ENCODE results near the gene HOMER3. TPM values are rescaled to one million over a fixed set of nuclear protein-coding genes. Genes with fewer than 3 reads are reported as not detected.

HOMER3 gene
- total RNA-seq, 1 experiment from 2014 or later: 58.9 TPM

GRCh38 chr19:18948075-18948975, 7.3 kb upstream of the HOMER3 start:
- H3K4me3 ChIP-seq (ENCODE audit: low read depth in 2 of 2, low read length in 2 of 2): no peak overlapping the region
- no peaks in the 10 kb centered on the region for H3K27me3 ChIP-seq (ENCODE audit: control insufficient read depth, insufficient read depth, low read length)
- H3K4me1 ChIP-seq (ENCODE audit: control insufficient read depth, insufficient read depth, low read length): peaks cover 2% of the 10 kb centered on the region; the same call in 1 of the 2 replicates
- no TSS peak for BruUV-seq (replicated peaks)
- TF ChIP-seq REST (IDR thresholded peaks at IDR 0.05; ENCODE audit: insufficient read depth in 1 of 2, low read depth in 2 of 2, low read length in 1 of 2): no peak
- no peak for TF ChIP-seq POLR2AphosphoS5 (IDR thresholded peaks at IDR 0.05; ENCODE audit: low read depth, low read length)
- DNase-seq (ENCODE audit: low read depth, low spot score) (no peak), ATAC-seq (0 out of 2 replicates have a peak, but pooled peaks have one; percentile 24)
- intact Hi-C loops (cut with micrococcal nuclease; ENCODE audit: unreplicated experiment) (no loop called here), in situ Hi-C loops (cut with HindIII; ENCODE audit: low pct_unique_long_range_greater_than_20kb, low sequenced_read_pairs) (no loop called here)
- no peaks in the 10 kb centered on the region for H3K9me3 ChIP-seq (ENCODE audit: control insufficient read depth, insufficient read depth, low read depth, low read length)
- no peak overlapping the region for H3K27ac ChIP-seq (ENCODE audit: low read length)
- CTCF ChIA-PET: no interaction called here
- POLR2A ChIA-PET: no interaction called here
- no peaks in the 10 kb centered on the region for H3K36me3 ChIP-seq (ENCODE audit: control insufficient read depth, insufficient read depth, low read length)

GRCh38 chr19:18946918-18947317, 5.9 kb upstream of the HOMER3 start:
- ChIA-PET POLR2A (no interaction called here), CTCF (interaction anchor here (0.6 kb wide), 1 partner anchor 242 kb away, joined by 6 read pairs; no protein-coding TSS in a partner anchor)
- TF ChIP-seq TCF7L2 (IDR thresholded peaks at IDR 0.05; ENCODE audit: low read depth, low read length): no peak
- no peak for TF ChIP-seq CTCF (IDR thresholded peaks at IDR 0.05)
- Histone ChIP-seq H3K4me3 (ENCODE audit: low read depth in 2 of 2, low read length in 2 of 2) (no peak overlapping the region), H3K27me3 (ENCODE audit: control insufficient read depth, insufficient read depth, low read length) (no peaks in the 10 kb centered on the region), H3K9me3 (ENCODE audit: control insufficient read depth, insufficient read depth, low read depth, low read length) (no peaks in the 10 kb centered on the region), H3K27ac (ENCODE audit: low read length) (no peak overlapping the region), H3K4me1 (ENCODE audit: control insufficient read depth, insufficient read depth, low read length) (peaks cover 2% of the 10 kb centered on the region; the same call in 1 of the 2 replicates), H3K36me3 (ENCODE audit: control insufficient read depth, insufficient read depth, low read length) (no peaks in the 10 kb centered on the region)
- intact Hi-C loops (cut with micrococcal nuclease; ENCODE audit: unreplicated experiment): no loop called here
- ATAC-seq: no peak
- BruUV-seq (replicated peaks): no TSS peak
- in situ Hi-C loops (cut with HindIII; ENCODE audit: low pct_unique_long_range_greater_than_20kb, low sequenced_read_pairs): no loop called here
- no peak for DNase-seq (ENCODE audit: low read depth, low spot score)

GRCh38 chr19:18946335-18946734, 5.3 kb upstream of the HOMER3 start:
- Histone ChIP-seq H3K27me3 (ENCODE audit: control insufficient read depth, insufficient read depth, low read length) (no peaks in the 10 kb centered on the region), H3K27ac (ENCODE audit: low read length) (no peak overlapping the region), H3K9me3 (ENCODE audit: control insufficient read depth, insufficient read depth, low read depth, low read length) (no peaks in the 10 kb centered on the region), H3K4me1 (ENCODE audit: control insufficient read depth, insufficient read depth, low read length) (no peaks in the 10 kb centered on the region; the same call in 1 of the 2 replicates), H3K36me3 (ENCODE audit: control insufficient read depth, insufficient read depth, low read length) (no peaks in the 10 kb centered on the region), H3K4me3 (ENCODE audit: low read depth in 2 of 2, low read length in 2 of 2) (no peak overlapping the region)
- in situ Hi-C loops (cut with HindIII; ENCODE audit: low pct_unique_long_range_greater_than_20kb, low sequenced_read_pairs): no loop called here
- DNase-seq (ENCODE audit: low read depth, low spot score): no peak
- intact Hi-C loops (cut with micrococcal nuclease; ENCODE audit: unreplicated experiment): no loop called here
- BruUV-seq (replicated peaks): no TSS peak
- no peak for ATAC-seq
- ChIA-PET POLR2A (no interaction called here), CTCF (no interaction called here)
- TF ChIP-seq CTCF (IDR thresholded peaks at IDR 0.05) (no peak), SIN3A (IDR thresholded peaks at IDR 0.05; ENCODE audit: borderline replicate concordance, insufficient read depth, low read depth, low read length) (no peak), TCF7L2 (IDR thresholded peaks at IDR 0.05; ENCODE audit: low read depth, low read length) (no peak), POLR2AphosphoS5 (IDR thresholded peaks at IDR 0.05; ENCODE audit: low read depth, low read length) (no peak), REST (IDR thresholded peaks at IDR 0.05; ENCODE audit: insufficient read depth in 1 of 2, low read depth in 2 of 2, low read length in 1 of 2) (no peak)

Data from Panc1 (cell line).